Measurements from ENCODE around the gene FREM3.
"Not testable (repeated sequence)": the region's sequence is repeated elsewhere in the genome, so short reads cannot be mapped to it uniquely, and the experiment has no call there.

Gene FREM3

GRCh38 chr4:143700416-143701352, at the start of gene FREM3:
TSS of gene FREM3 (minus strand) at chr4:143700675. CDS start at chr4:143700675, 0 bp downstream.
- TF ChIP-seq ZFX (IDR thresholded peaks at IDR 0.05; ENCODE audit: borderline replicate concordance) (no peak), CTCF (IDR thresholded peaks at IDR 0.05) (no peak)
- H3K27ac ChIP-seq, result no peak within 1 kb of the TSS

- TF ChIP-seq ZFX (IDR thresholded peaks at IDR 0.05; ENCODE audit: borderline replicate concordance) (no peak), CTCF (IDR thresholded peaks at IDR 0.05) (no peak)
- H3K27ac ChIP-seq, result no peak overlapping the region
Observed at GRCh38 chr4:143745874-143746273, 45.4 kb upstream of the FREM3 start.

DNA sequence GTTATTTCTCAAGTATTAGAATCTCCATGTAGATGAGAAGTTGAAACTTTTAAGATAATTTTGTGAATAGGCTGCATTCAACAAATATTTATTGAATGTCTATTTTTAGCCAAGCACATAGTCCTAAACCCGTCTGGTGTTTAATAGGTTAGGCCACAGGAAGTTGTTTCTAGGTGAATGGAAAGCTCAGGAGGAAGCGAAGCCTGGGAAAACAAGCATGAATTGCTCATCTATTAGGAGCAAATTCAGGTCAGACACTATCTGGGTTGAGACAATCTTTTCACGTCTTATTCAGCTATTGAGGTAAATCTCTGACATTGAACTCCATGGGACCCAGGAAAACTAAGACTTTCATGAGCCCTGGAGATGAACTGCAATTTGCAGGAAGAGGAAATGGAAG, 43.1 kb upstream of the FREM3 start:
- TF ChIP-seq CTCF (IDR thresholded peaks at IDR 0.05) (no peak), ZFX (IDR thresholded peaks at IDR 0.05; ENCODE audit: borderline replicate concordance) (no peak)
- no peak overlapping the region for H3K27ac ChIP-seq

- TF ChIP-seq CTCF (IDR thresholded peaks at IDR 0.05) (no peak), ZFX (IDR thresholded peaks at IDR 0.05; ENCODE audit: borderline replicate concordance) (no peak)
- H3K27ac ChIP-seq, result no peak overlapping the region
Observed at GRCh38 chr4:143742834-143743233, 42.4 kb upstream of the FREM3 start.

DNA sequence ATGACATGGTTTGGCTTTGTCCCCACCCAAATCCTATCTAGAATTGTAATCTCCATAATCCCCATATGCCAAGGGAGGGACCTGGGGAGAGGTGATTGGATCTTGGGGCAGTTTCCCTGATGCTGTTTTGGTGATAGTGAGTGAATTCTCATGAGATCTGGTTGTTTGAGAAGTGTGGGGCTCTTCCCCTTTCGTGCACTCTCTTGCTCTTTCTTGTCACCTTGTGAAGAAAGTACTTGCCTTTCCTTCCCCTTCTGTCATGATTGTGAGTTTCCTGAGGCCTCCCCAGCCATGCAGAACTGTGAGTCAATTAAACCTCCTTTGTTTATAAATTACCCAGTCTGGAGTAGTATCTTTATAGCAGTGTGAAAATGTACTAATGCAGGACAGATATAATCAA, 36.4 kb upstream of the FREM3 start:
- TF ChIP-seq ZFX (IDR thresholded peaks at IDR 0.05; ENCODE audit: borderline replicate concordance) (no peak), CTCF (IDR thresholded peaks at IDR 0.05) (no peak)
- H3K27ac ChIP-seq, result no peak overlapping the region

GRCh38 chr4:143736061-143736460, 35.6 kb upstream of the FREM3 start:
- not testable (repeated sequence) for H3K27ac ChIP-seq

DNA sequence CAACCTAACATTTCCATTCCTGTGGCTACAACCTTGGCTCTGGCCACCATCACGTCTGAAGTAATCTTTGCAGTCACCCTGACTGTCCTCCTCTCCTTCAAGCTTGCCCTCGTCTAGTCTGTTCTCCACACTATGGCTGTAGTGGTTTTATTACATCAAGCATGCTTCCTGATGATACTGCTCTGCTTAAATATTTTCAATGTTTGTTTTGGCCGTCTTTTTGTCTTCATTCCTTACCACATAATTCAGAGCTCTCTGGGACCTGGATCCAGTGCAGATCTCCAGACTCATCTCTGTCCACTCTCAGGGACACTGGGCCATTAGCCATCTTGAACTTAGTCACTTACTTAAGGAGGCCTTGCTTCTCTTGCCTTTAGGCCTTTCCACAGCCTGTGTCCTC, 27.7 kb upstream of the FREM3 start:
- H3K27ac ChIP-seq, result no peak overlapping the region
- TF ChIP-seq ZFX (IDR thresholded peaks at IDR 0.05; ENCODE audit: borderline replicate concordance) (no peak), CTCF (IDR thresholded peaks at IDR 0.05) (no peak)
